Daoy (cell line): Measurements from ENCODE around the gene RGS10. TPM values are rescaled to one million over a fixed set of nuclear protein-coding genes. Genes with fewer than 3 reads are reported as not detected.
"Not testable (repeated sequence)": the region's sequence is repeated elsewhere in the genome, so short reads cannot be mapped to it uniquely, and the experiment has no call there.

Source experiments
- DNase-seq: peaks from one replicate; pipeline ENCODE4 v3.0.0-alpha.2; 2015; ENCODE audit warnings: low read depth
- total RNA-seq: library from RNA; depleted of rRNA; stranded (reverse); fragments of >200 nt; shearing (Covaris generic); gene quantifications from 2 replicates; pipeline ENCODE4 v1.2.3, GENCODE V29; 2014

Gene RGS10
- total RNA-seq, 1 experiment from 2014 or later: 22.8 TPM

GRCh38 chr10:119538632-119539358, 3.7 kb downstream of the RGS10 start:
- DNase-seq: no peak

- DNase-seq: no peak
Measured at GRCh38 chr10:119537953-119538630, 4.4 kb downstream of the RGS10 start.

GRCh38 chr10:119536508-119537025, 6.0 kb downstream of the RGS10 start:
- no peak for DNase-seq

GRCh38 chr10:119535837-119536507, 6.5 kb downstream of the RGS10 start:
- no peak for DNase-seq

- DNase-seq: no peak
Measured at GRCh38 chr10:119535305-119535704, 7.2 kb downstream of the RGS10 start.

- no peak for DNase-seq
Measured at GRCh38 chr10:119533473-119533872, 9.0 kb downstream of the RGS10 start.

GRCh38 chr10:119532791-119533190, 9.7 kb downstream of the RGS10 start:
- DNase-seq: not testable (repeated sequence)

GRCh38 chr10:119532251-119532650, 10.3 kb downstream of the RGS10 start:
- DNase-seq: not testable (repeated sequence)

- no peak for DNase-seq
Measured at GRCh38 chr10:119531067-119531466, 11.5 kb downstream of the RGS10 start.

GRCh38 chr10:119528663-119529237, 13.8 kb downstream of the RGS10 start:
- peak; percentile 72 for DNase-seq

GRCh38 chr10:119526621-119527592, 15.6 kb downstream of the RGS10 start:
- DNase-seq: no peak

GRCh38 chr10:119526149-119526548, 16.4 kb downstream of the RGS10 start:
- DNase-seq: no peak

- no peak for DNase-seq
Measured at GRCh38 chr10:119525116-119525515, 17.4 kb downstream of the RGS10 start.

GRCh38 chr10:119524720-119525070, 17.8 kb downstream of the RGS10 start:
- DNase-seq: no peak

GRCh38 chr10:119523895-119524719, 18.4 kb downstream of the RGS10 start:
- no peak for DNase-seq

GRCh38 chr10:119522747-119523426, 19.6 kb downstream of the RGS10 start:
- DNase-seq: peak; percentile 57

GRCh38 chr10:119521443-119522204, 20.9 kb downstream of the RGS10 start:
- DNase-seq: peak; percentile 85

- DNase-seq: no peak
Measured at GRCh38 chr10:119520283-119520682, 22.2 kb downstream of the RGS10 start.

- no peak for DNase-seq
Measured at GRCh38 chr10:119518936-119519335, 23.6 kb downstream of the RGS10 start.
